IPS-18c (cell line): ENCODE results near the gene SMAP1.

Experiments
- H3K4me3 ChIP-seq: 2 replicates; pipeline ENCODE4 v1.7.0; 2013; ENCODE audit warnings: low read depth, mild to moderate bottlenecking, low read length, moderate library complexity; ENCODE audit not compliant: insufficient read depth
- H3K9me3 ChIP-seq: one replicate; pipeline ENCODE4 v1.6.1; 2013; ENCODE audit warnings: mild to moderate bottlenecking, low read length, moderate library complexity; ENCODE audit not compliant: control insufficient read depth, insufficient read depth

Gene SMAP1

DNA sequence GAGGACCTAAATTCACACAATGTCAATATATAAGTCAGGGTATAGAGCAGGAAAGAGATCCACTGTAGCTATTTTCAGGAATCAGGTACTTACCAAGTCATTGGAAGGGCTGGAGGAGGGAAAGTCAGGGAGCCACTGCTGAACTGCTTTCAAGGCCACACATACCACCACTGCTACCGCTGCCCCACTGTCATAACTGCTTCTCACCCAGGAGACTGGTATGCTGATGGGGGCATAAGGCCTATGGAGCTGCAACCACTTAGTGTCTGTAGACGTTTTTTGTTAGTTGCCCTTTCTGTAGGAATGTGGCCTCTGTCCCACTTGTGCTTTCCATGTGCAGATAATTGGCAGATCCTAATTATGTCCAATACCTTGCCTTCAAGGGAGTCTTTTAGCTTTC lies 5.4 kb downstream of the SMAP1 start:
- Histone ChIP-seq H3K4me3 (no peak overlapping the region), H3K9me3 (no peaks in the 10 kb centered on the region)

DNA sequence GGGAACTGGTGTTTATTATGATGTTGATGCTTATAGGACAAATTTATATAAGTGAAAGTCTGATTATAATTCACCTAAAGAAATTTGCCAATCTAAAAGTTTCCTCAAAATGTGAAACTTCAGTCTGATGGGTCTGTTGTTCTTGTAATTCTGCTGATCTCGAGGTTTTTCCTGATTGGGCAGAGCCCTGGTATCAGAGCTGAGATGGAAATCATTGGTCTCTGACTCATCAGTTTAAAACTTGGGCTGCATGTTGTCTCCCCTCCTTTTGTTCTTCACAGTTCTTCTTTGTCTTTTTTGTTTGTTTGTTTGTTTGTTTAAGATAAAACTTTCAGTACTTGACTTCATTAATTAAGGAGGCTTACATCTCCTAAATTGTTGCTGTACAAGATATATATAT lies 5.9 kb downstream of the SMAP1 start:
- Histone ChIP-seq H3K4me3 (no peak overlapping the region), H3K9me3 (no peaks in the 10 kb centered on the region)

DNA sequence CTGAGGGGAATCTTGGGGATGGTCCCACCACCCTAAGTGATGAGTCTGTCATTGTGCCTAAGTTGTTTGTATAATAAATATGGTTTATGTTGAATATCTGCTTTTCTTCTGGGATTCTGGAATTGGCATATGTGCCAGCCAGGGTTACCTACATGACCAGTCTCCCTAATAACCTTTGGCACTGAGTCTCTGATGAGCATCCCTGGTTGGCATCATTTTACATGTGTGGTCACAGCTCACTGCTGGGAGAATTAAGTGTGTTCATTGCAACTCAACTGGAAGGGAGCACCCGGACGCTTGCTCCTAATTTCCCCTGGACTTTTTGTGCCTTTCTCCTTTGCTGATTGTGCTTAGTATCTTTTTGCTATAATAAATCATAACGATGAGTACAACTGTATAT lies 8.1 kb downstream of the SMAP1 start:
- no peak overlapping the region for H3K4me3 ChIP-seq

DNA sequence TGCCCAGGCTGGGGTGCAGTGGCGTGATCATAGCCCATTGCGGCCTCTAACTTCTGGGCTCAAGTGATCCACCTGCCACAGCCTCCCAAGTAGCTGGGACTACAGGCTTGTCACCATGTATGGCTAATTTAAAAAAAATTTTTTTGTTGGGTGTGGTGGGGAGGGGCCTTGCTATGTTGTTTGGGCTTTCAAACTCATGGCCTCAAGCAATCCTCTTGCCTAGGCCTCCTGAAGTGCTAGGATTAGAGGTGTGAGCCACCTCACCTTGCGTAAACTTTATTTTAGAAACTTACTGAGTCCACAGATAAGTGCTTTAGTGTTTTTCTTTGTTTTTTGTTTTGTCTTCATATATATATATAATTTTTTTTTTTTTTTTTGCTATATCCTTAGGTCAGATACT lies 9.1 kb downstream of the SMAP1 start:
- Histone ChIP-seq H3K9me3 (no peaks in the 10 kb centered on the region), H3K4me3 (no peak overlapping the region)

More for the DNA sequence above, 8.1 kb downstream of the SMAP1 start:
- H3K9me3 ChIP-seq, result no peaks in the 10 kb centered on the region

DNA sequence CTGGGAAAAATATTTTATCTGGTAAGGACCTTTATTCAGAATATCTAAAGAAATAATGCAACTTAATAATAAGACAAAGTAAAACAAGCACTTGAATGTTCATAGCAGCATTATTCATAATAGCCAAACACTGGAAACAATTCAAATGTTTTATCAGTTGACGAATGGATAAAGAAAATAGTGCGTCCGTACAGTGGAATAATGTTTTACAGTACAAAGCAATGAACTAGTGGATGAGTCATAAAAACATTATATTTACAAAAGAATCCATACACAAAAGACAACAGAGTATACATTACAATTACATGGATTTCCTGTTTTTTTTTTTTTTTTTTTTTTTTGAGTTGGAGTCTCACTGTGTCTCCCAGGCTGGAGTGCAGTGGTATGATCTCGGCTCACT lies 12.7 kb downstream of the SMAP1 start:
- Histone ChIP-seq H3K4me3 (no peak overlapping the region), H3K9me3 (no peaks in the 10 kb centered on the region)

DNA sequence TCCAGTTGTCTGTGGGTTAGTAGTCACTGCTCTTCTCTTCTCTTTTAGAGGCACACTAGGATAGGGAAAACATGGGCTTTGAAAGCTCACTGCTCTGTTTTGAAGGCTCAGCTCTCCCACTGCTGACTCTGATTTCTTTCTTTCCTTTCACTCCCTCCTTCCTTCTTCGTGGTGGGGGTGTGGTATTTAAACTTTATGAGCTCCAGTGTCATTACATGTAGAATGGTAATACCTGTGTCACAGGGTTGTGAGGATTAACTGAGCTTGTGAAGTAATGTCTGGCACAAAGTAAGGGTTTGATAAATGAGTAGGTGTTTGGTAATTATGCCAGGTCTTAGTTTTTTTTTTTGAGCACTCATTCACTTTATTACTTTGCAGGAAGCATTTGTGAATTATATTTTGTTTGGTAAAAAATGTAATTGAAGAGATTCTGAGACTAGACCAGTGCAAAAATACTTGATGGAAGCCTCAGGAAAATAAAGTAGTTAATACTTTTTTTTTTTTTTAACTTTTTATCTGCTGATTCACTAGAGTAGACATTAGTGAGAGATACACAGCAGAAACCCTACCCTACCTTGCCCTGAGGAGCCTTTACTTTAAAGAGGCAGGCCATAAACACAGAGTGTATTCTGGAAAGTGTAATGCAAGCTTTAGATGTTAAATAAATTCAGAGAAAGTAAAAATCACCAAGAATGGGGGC lies 17.3 kb downstream of the SMAP1 start:
- Histone ChIP-seq H3K9me3 (no peaks in the 10 kb centered on the region), H3K4me3 (no peak overlapping the region)

DNA sequence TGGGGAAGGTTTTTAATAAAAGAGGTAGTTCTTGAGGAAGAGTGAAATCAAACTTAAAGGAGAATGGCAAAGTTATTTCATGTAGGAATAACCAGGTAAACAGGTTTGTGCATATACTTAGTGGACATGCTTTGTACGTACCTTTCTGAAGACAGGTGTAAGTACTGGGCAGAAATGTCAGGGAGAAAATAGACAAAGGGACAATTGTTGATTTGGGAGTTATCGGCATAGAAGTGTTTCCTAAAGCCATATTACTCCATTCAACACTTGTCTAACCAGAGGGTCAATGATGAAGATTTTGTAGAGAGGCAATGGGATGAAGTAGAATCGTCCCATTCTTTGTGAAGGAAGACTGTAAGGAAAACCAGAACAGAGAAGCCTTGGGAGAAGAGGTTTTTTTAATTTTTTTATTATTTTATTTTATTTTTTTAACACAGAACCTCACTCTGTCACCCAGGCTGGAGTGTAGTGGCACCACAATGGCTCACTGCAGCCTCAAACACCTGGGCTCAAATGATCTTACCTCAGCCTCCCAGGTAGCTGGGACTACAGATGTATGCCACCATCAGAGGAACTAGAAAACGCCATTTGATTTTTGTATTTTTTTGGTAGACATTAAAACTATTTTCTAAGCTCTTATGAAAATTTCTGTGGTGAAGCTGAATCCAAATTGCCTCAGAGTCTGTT lies 18.0 kb downstream of the SMAP1 start:
- H3K9me3 ChIP-seq, result no peaks in the 10 kb centered on the region
- no peak overlapping the region for H3K4me3 ChIP-seq

DNA sequence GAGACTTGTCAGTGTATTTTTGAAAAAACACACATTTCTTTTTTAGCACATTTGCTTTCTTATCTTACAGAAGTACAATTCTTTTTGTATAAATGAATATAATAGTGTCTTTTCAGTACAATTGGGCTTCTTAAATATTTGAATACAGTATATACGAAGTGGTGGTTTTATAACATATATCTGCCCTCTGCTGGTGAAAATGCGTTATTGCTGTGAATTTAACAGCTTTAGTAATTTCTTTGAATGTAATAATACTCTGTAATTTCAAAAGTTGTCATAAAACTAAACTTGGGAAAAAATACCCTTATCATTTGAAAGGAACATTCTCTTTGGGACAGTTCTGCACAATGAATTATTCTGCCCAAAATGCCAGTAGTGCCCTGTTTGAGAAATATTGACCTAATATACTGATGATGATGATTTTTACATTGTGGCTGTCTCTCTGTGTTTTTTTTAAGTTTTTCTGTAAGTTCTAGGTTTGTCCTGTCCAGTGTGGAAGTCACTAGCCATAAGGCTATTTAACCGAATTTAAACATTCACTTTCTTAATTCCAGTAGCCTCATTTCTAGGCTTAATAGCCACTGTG lies 19.0 kb downstream of the SMAP1 start:
- Histone ChIP-seq H3K9me3 (no peaks in the 10 kb centered on the region), H3K4me3 (no peak overlapping the region)

DNA sequence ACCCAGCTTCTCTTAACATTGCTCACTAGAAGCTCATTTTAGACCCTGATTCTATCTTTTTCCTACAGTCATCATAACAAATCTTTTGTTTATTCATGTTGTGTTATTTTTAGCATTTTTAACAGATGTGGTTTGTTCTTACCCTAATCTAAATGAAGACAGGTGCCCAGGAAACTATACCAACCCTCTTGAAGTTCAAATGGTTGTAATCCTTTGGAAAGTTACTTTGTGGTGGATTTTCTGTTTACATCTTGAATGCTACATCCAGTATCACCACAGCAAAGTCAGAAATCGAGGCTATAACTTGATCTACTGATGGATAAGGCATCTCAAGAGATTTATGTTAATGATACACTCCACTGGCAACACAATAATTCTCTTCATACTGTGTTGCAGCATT lies 26.2 kb downstream of the SMAP1 start:
- no peaks in the 10 kb centered on the region for H3K9me3 ChIP-seq
- no peak overlapping the region for H3K4me3 ChIP-seq

DNA sequence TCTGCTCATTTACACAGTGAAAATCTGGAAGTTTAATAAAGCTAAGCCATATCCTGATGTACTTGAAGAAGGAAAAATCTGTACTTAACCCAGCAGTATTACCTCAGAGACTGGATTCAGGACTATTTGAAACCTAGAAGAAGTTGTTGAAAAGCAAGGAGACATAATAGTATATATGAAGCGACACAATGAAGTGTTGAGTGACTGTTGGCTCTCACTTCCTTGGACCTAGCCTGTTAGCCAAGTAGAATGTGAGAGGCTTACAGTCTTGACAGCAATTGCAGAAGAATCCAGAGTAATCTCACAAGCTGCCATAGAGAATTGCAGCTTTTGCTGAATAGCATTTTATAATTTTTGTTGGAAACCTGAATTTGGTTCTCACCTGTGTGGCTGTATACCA lies 26.7 kb downstream of the SMAP1 start:
- H3K4me3 ChIP-seq, result no peak overlapping the region
- H3K9me3 ChIP-seq, result no peaks in the 10 kb centered on the region

DNA sequence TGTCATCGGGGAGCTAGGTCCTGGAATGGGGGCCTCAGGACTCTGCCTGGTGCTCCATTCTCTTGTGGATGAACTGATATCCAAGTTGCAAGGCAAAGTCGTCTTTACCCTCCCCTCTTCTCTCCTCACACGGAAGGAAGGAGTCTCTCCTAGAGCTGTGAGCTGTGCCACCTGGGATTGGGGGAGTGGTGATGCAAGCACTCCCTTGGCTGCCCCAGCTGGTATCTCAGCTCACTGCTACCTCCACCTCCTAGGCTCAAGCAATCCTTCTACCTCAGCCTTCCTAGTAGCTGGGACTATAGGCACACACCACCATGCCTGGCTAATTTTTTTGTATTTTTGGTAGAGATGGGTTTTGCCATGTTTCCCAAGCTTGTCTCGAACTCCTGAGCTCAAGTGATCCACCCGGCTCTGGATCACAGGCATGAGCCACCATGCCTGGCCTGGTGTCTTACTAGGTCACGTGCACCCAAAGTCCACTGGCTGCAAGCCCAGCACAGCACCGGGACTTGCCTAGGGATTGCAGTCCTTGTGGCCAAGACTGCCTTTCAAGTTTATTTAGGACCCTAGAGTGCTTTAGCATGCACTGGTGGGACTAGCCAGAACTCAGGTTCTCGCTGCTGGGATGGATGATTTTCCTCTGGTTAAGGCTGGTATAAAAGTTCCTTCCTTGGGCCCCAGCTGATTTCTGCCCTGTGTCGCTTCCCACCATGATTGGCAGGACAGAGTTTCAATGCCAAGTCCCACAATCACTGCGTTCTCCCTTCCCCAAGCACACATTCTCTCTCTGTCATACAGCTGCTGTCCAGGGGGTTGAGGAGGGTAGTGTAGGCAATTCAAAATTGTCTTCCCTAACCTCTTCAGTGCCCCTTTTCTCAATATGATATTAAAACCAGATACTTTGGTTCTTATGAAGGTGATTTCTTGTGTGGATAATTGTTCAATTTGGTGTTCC lies 33.5 kb downstream of the SMAP1 start:
- Histone ChIP-seq H3K4me3 (no peak overlapping the region), H3K9me3 (no peaks in the 10 kb centered on the region)

DNA sequence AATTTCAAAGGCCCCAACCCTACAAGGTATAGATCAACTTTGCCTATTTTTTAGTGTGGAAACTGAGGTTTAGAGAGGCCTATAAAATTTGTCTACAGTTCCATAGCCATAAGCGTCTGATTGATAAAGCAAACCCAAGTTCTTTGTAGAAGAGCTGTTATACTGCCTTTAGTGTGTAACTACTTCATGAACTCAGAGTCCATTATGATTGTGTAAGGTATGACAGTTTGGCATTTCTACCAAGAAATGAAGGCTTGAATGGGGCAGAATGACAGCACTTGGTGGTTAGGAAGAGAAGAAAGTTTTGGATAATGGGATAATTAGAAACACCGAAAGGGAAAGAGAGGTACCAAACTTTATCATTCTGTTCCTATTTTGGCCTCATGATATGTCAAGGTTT lies 38.1 kb downstream of the SMAP1 start:
- no peak overlapping the region for H3K4me3 ChIP-seq
- no peaks in the 10 kb centered on the region for H3K9me3 ChIP-seq

DNA sequence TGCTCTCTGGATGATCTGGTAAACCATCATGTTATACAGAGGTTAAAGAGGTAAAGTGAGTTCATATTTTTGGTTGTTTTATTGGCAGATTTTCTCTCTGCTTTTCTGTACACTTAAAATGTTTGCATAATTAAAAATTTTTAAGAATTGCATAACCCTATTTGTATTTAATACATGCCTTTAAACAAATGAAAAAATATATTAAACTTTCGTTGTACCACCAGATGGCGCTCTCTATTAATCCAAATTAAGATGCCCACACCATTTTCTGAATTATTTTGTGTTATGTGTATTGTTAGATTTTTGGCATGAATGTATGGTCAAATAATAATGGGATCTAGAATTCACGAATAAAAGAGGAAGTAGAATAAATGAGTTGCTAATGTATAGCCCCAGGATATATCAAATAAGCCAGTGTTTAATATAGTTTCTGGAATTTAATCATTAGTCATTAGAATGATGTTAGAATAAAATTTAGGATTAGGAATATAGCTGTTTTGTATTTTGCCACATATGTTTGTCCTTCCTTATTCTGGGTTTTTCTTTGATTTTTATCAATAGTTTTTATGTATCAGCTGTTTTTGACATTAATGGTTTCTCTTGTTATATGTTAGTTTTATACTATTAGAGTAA lies 38.9 kb downstream of the SMAP1 start:
- Histone ChIP-seq H3K9me3 (no peaks in the 10 kb centered on the region), H3K4me3 (no peak overlapping the region)

DNA sequence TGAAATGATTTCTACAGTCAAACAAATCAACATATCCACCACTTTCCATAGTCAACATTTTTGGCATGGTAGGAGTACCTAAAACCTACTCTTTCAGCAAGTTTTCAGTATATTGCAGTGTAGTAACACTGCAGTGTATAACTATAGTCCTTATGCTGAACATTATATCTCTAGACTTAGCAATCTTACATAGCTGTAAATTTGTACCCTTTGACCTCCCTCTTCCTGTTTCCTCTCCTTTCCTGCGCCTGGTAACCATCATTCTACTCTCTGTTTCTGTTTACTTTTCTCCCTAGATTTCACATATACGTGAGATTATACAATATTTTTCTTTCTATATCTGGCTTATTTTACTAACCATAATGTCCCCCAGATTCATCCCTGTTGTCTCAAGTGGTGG lies 40.2 kb downstream of the SMAP1 start:
- no peak overlapping the region for H3K4me3 ChIP-seq
- H3K9me3 ChIP-seq, result no peaks in the 10 kb centered on the region

DNA sequence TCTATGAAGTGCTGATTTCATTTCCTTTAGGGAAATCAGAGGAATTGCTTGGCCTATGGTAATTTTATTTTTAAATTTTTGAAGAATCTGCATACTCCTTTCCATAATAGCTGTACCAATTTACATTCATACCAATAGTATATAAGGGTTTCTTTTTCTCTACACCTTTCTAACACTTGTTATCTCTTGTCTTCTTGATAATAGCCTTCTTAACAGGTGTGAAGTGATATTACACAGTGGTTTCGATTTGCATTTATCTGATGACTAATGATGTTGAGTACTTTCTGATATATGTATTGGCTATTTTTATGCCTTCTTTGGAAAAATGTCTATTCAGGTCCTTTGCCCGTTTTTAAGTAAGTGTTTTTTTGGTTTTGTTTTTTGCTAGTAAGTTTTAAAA lies 40.8 kb downstream of the SMAP1 start:
- Histone ChIP-seq H3K4me3 (no peak overlapping the region), H3K9me3 (no peaks in the 10 kb centered on the region)

DNA sequence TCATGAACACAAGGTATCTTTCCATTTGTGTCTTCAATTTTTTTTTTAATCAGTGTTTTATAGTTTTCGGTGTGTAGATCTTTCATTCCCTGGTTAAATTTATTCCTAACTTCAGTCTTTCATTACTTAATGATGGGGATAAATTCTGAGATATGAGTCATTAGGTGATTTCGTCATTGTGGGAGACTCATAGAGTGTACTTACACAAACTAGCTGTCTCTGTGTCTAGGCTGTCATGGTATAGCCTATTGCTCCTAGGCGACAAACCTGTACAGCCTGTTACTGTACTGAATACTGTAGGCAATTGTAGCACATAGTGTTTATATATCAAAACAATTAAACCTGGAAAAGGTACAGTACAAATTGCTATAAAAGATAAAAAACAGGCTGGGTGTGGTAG lies 42.1 kb downstream of the SMAP1 start:
- H3K9me3 ChIP-seq, result no peaks in the 10 kb centered on the region
- no peak overlapping the region for H3K4me3 ChIP-seq

DNA sequence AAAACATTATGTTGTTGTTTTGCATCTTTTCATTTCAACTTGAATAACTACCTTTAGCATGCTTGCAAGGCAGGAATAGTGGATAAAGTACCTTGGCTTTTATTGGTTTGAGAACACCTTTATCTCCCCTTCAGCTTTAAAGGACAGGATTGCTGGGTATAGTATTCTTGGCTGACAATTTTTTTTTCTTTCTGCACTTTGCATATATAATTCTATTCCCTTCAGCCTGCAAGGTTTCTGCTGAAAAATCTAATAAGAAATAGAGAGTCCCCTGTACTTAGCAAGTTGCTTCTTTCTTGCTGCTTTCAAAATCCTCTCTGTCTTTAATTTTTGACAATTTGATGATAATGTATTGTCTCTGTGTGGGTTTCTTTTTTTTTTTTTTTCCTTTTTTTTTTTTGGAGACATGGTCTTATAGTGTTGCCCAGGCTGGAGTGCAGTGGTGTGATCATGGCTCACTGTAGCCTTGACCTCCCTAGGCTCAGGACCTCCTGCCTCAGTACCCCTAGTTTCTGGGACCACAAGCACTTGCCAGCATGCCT lies 47.1 kb downstream of the SMAP1 start:
- no peaks in the 10 kb centered on the region for H3K9me3 ChIP-seq
- no peak overlapping the region for H3K4me3 ChIP-seq
